ENCODE results near the gene CLEC4D. TPM values are rescaled to one million over a fixed set of nuclear protein-coding genes. Genes with fewer than 3 reads are reported as not detected.

The CLEC4D gene
- polyA plus RNA-seq, 1 donor from 2014 or later, result not detected

DNA sequence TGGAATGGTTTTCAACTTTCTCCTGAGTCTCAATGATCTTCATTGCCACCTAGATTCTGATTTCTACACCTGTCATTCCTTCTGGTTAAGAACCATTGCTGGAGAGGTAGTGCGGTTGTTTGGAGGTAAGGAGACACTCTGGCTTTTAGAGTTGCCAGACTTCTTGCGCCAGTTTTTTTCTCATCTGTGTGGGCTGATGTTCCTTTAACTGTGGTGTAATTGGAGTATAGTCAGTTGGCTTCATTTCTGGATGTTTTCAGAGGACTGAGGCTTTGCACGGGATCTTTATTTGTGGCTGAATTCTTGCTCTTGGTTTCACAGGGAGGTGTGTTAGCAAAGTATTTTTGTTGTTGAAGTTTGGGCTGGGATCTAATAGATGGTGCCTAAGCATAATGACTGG lies 5.7 kb upstream of the CLEC4D start:
- H3K4me3 ChIP-seq (ENCODE audit: low read length), result no peak overlapping the region
- no peaks in the 10 kb centered on the region for H3K36me3 ChIP-seq (ENCODE audit: insufficient read depth, low read length)
- H3K9ac ChIP-seq (ENCODE audit: low read length), result no peak overlapping the region
- H4K20me1 ChIP-seq (ENCODE audit: insufficient read depth), result no peaks in the 10 kb centered on the region
- no peaks in the 10 kb centered on the region for H3K9me3 ChIP-seq (ENCODE audit: low read length)
- no peak overlapping the region for H3K4me2 ChIP-seq (ENCODE audit: low read length)
- H3F3A ChIP-seq (ENCODE audit: insufficient read depth, low read length, poor library complexity, severe bottlenecking), result no peaks in the 10 kb centered on the region
- no peaks in the 10 kb centered on the region for H3K79me2 ChIP-seq (replicated peaks; ENCODE audit: insufficient read depth, low read length)
- H3K27ac ChIP-seq (ENCODE audit: low read length), result no peak overlapping the region
- H3K27me3 ChIP-seq (ENCODE audit: insufficient read depth, low read depth, low read length), result no peaks in the 10 kb centered on the region
- TF ChIP-seq RAD21 (conservative IDR thresholded peaks at IDR 0.05), result no peak
- TF ChIP-seq EZH2 (IDR thresholded peaks at IDR 0.05; ENCODE audit: borderline replicate concordance, insufficient read depth, low read length, poor library complexity, severe bottlenecking), result no peak
- TF ChIP-seq, protein P1, sequence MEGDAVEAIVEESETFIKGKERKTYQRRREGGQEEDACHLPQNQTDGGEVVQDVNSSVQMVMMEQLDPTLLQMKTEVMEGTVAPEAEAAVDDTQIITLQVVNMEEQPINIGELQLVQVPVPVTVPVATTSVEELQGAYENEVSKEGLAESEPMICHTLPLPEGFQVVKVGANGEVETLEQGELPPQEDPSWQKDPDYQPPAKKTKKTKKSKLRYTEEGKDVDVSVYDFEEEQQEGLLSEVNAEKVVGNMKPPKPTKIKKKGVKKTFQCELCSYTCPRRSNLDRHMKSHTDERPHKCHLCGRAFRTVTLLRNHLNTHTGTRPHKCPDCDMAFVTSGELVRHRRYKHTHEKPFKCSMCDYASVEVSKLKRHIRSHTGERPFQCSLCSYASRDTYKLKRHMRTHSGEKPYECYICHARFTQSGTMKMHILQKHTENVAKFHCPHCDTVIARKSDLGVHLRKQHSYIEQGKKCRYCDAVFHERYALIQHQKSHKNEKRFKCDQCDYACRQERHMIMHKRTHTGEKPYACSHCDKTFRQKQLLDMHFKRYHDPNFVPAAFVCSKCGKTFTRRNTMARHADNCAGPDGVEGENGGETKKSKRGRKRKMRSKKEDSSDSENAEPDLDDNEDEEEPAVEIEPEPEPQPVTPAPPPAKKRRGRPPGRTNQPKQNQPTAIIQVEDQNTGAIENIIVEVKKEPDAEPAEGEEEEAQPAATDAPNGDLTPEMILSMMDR (IDR thresholded peaks at IDR 0.05; ENCODE audit: poor library complexity, severe bottlenecking), result no peak
- no peak for TF ChIP-seq TAF1 (IDR thresholded peaks at IDR 0.05; ENCODE audit: low read depth)
- TF ChIP-seq MXI1 (conservative IDR thresholded peaks at IDR 0.05; ENCODE audit: poor library complexity, severe bottlenecking), result no peak
- TF ChIP-seq SMC3 (conservative IDR thresholded peaks at IDR 0.05; ENCODE audit: poor library complexity), result no peak
- TF ChIP-seq, protein P2, sequence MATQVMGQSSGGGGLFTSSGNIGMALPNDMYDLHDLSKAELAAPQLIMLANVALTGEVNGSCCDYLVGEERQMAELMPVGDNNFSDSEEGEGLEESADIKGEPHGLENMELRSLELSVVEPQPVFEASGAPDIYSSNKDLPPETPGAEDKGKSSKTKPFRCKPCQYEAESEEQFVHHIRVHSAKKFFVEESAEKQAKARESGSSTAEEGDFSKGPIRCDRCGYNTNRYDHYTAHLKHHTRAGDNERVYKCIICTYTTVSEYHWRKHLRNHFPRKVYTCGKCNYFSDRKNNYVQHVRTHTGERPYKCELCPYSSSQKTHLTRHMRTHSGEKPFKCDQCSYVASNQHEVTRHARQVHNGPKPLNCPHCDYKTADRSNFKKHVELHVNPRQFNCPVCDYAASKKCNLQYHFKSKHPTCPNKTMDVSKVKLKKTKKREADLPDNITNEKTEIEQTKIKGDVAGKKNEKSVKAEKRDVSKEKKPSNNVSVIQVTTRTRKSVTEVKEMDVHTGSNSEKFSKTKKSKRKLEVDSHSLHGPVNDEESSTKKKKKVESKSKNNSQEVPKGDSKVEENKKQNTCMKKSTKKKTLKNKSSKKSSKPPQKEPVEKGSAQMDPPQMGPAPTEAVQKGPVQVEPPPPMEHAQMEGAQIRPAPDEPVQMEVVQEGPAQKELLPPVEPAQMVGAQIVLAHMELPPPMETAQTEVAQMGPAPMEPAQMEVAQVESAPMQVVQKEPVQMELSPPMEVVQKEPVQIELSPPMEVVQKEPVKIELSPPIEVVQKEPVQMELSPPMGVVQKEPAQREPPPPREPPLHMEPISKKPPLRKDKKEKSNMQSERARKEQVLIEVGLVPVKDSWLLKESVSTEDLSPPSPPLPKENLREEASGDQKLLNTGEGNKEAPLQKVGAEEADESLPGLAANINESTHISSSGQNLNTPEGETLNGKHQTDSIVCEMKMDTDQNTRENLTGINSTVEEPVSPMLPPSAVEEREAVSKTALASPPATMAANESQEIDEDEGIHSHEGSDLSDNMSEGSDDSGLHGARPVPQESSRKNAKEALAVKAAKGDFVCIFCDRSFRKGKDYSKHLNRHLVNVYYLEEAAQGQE (IDR thresholded peaks at IDR 0.05; ENCODE audit: borderline replicate concordance), result no peak
- no peak for TF ChIP-seq POLR2AphosphoS5 (IDR thresholded peaks at IDR 0.05)
- TF ChIP-seq EP300 (conservative IDR thresholded peaks at IDR 0.05; ENCODE audit: poor library complexity, severe bottlenecking), result no peak
- H3K9me2 ChIP-seq (ENCODE audit: insufficient read depth, low read length), result no peaks in the 10 kb centered on the region
- H2AFZ ChIP-seq (ENCODE audit: low read depth, low read length), result no peak overlapping the region

DNA sequence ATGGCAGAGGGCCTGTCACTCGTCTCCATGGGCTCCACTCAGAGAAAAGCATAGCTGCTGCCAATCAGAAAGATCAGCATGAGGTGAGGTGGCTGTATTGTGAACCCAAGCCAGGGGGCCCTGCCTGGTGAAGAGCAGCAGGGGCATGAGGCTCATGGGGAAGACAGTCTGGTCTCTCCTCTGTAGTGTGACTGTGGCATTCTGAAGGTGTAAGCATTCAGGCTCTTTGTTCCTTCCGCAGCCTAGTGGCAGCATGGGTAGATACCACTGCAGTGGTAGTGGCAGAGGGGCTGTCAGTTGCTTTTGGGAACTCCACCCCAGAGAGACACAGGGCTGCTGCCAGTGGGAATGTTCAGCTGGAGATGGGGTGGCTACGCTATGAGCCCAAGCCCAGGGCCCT lies 5.1 kb upstream of the CLEC4D start:
- no peak overlapping the region for H2AFZ ChIP-seq (ENCODE audit: low read depth, low read length)
- H3K4me3 ChIP-seq (ENCODE audit: low read length), result no peak overlapping the region
- no peaks in the 10 kb centered on the region for H3K27me3 ChIP-seq (ENCODE audit: insufficient read depth, low read depth, low read length)
- TF ChIP-seq EP300 (conservative IDR thresholded peaks at IDR 0.05; ENCODE audit: poor library complexity, severe bottlenecking) (no peak), POLR2AphosphoS5 (IDR thresholded peaks at IDR 0.05) (no peak), RAD21 (conservative IDR thresholded peaks at IDR 0.05) (no peak), MXI1 (conservative IDR thresholded peaks at IDR 0.05; ENCODE audit: poor library complexity, severe bottlenecking) (no peak), SMC3 (conservative IDR thresholded peaks at IDR 0.05; ENCODE audit: poor library complexity) (no peak), EZH2 (IDR thresholded peaks at IDR 0.05; ENCODE audit: borderline replicate concordance, insufficient read depth, low read length, poor library complexity, severe bottlenecking) (no peak), TAF1 (IDR thresholded peaks at IDR 0.05; ENCODE audit: low read depth) (no peak)
- TF ChIP-seq, protein P2 (IDR thresholded peaks at IDR 0.05; ENCODE audit: borderline replicate concordance), result no peak
- TF ChIP-seq, protein P1 (IDR thresholded peaks at IDR 0.05; ENCODE audit: poor library complexity, severe bottlenecking), result no peak
- H3K27ac ChIP-seq (ENCODE audit: low read length), result no peak overlapping the region
- H3K4me2 ChIP-seq (ENCODE audit: low read length), result no peak overlapping the region
- H3K36me3 ChIP-seq (ENCODE audit: insufficient read depth, low read length), result no peaks in the 10 kb centered on the region
- no peaks in the 10 kb centered on the region for H3K9me3 ChIP-seq (ENCODE audit: low read length)
- no peaks in the 10 kb centered on the region for H3F3A ChIP-seq (ENCODE audit: insufficient read depth, low read length, poor library complexity, severe bottlenecking)
- no peaks in the 10 kb centered on the region for H4K20me1 ChIP-seq (ENCODE audit: insufficient read depth)
- no peaks in the 10 kb centered on the region for H3K79me2 ChIP-seq (replicated peaks; ENCODE audit: insufficient read depth, low read length)
- no peaks in the 10 kb centered on the region for H3K9me2 ChIP-seq (ENCODE audit: insufficient read depth, low read length)
- H3K9ac ChIP-seq (ENCODE audit: low read length), result no peak overlapping the region
